Measurements from ENCODE around the gene ZBTB16. TPM values are rescaled to one million over a fixed set of nuclear protein-coding genes. Genes with fewer than 3 reads are reported as not detected.

Gene ZBTB16
- total RNA-seq, 1 donor from 2014 or later = 21.9 TPM

- H3K4me3 Mint-ChIP-seq (ENCODE audit: unreplicated experiment) = no peak overlapping the region
- DNase-seq (ENCODE audit: low spot score) = no peak
- no peaks in the 10 kb centered on the region for H3K27me3 Mint-ChIP-seq (ENCODE audit: low read depth)
- peaks cover 63% of the 10 kb centered on the region for H3K4me1 Mint-ChIP-seq (ENCODE audit: low read depth)
- H3K9me3 Mint-ChIP-seq (ENCODE audit: low read depth) = peaks cover 20% of the 10 kb centered on the region
- H3K27ac Mint-ChIP-seq (ENCODE audit: unreplicated experiment) = peak overlapping the region; percentile 100
- H3K36me3 Mint-ChIP-seq (ENCODE audit: low read depth) = peaks cover 11% of the 10 kb centered on the region
- no peak for TF ChIP-seq CTCF (IDR thresholded peaks at IDR 0.05)
Measured at GRCh38 chr11:114291381-114291780, 231.9 kb downstream of the ZBTB16 start.

- no peak for DNase-seq (ENCODE audit: low spot score)
- H3K4me3 Mint-ChIP-seq (ENCODE audit: unreplicated experiment) = peak overlapping the region; percentile 48
- TF ChIP-seq CTCF (IDR thresholded peaks at IDR 0.05) = no peak
- peak overlapping the region; percentile 100 for H3K27ac Mint-ChIP-seq (ENCODE audit: unreplicated experiment)
- no peaks in the 10 kb centered on the region for H3K27me3 Mint-ChIP-seq (ENCODE audit: low read depth)
- peaks cover 63% of the 10 kb centered on the region for H3K4me1 Mint-ChIP-seq (ENCODE audit: low read depth)
- peaks cover 11% of the 10 kb centered on the region for H3K36me3 Mint-ChIP-seq (ENCODE audit: low read depth)
- H3K9me3 Mint-ChIP-seq (ENCODE audit: low read depth) = peaks cover 20% of the 10 kb centered on the region
Measured at GRCh38 chr11:114291842-114292680, 232.6 kb downstream of the ZBTB16 start.

GRCh38 chr11:114293201-114293711, 233.7 kb downstream of the ZBTB16 start:
- H3K27ac Mint-ChIP-seq (ENCODE audit: unreplicated experiment) = peak overlapping the region; percentile 100
- peaks cover 71% of the 10 kb centered on the region for H3K4me1 Mint-ChIP-seq (ENCODE audit: low read depth)
- H3K9me3 Mint-ChIP-seq (ENCODE audit: low read depth) = peaks cover 23% of the 10 kb centered on the region
- no peak for TF ChIP-seq CTCF (IDR thresholded peaks at IDR 0.05)
- H3K4me3 Mint-ChIP-seq (ENCODE audit: unreplicated experiment) = no peak overlapping the region
- H3K27me3 Mint-ChIP-seq (ENCODE audit: low read depth) = no peaks in the 10 kb centered on the region
- peaks cover 16% of the 10 kb centered on the region for H3K36me3 Mint-ChIP-seq (ENCODE audit: low read depth)
- no peak for DNase-seq (ENCODE audit: low spot score)

DNA sequence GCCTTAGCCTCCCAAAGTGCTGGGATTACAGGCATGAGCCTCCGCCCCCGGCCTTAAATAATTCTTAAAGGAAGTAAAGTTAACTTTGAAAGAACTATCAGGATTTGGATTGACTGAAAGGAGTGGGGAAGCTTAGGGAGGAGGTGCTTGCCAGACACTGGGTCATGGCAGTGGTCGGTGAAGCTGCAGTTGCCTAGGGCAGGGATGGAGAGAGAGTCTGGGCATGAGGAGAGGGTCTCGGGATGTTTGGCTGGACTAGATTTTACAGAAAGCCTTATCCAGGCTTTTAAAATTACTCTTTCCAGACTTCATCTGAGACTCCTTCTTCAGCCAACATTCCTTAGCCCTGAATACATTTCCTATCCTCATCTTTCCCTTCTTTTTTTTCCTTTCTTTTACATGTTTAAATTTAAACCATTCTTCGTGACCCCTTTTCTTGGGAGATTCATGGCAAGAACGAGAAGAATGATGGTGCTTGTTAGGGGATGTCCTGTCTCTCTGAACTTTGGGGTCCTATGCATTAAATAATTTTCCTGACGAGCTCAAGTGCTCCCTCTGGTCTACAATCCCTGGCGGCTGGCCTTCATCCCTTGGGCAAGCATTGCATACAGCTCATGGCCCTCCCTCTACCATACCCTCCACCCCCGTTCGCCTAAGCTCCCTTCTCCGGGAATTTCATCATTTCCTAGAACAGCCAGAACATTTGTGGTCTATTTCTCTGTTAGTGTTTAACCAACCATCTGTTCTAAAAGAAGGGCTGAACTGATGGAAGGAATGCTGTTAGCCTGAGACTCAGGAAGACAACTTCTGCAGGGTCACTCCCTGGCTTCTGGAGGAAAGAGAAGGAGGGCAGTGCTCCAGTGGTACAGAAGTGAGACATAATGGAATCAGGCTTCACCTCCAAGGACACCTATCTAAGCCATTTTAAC, 236.4 kb downstream of the ZBTB16 start, which contains the start of gene NNMT:
Gene NNMT (plus strand): TSS at position 724 of the 929 bp plus-strand sequence. CDS start 158 bp downstream, at position 882.
- Mint-ChIP-seq H3K27ac (ENCODE audit: unreplicated experiment) (peak within 1 kb of the TSS; percentile 100), H3K9me3 (ENCODE audit: low read depth) (peaks cover 37% of the 10 kb centered on the region), H3K4me3 (ENCODE audit: unreplicated experiment) (peak within 1 kb of the TSS; percentile 84), H3K36me3 (ENCODE audit: low read depth) (peaks cover 28% of the 10 kb centered on the region), H3K27me3 (ENCODE audit: low read depth) (no peaks in the 10 kb centered on the region), H3K4me1 (ENCODE audit: low read depth) (peaks cover 84% of the 10 kb centered on the region)
- peak; percentile 45 for TF ChIP-seq CTCF (IDR thresholded peaks at IDR 0.05)
- no peak for DNase-seq (ENCODE audit: low spot score)
